ENCODE measurements around the gene PRKCA.
A peak's percentile ranks its signal among the peaks of the same experiment; 100 is the strongest.
"Not testable (repeated sequence)": the region's sequence is repeated elsewhere in the genome, so short reads cannot be mapped to it uniquely, and the experiment has no call there.

Gene PRKCA

DNA sequence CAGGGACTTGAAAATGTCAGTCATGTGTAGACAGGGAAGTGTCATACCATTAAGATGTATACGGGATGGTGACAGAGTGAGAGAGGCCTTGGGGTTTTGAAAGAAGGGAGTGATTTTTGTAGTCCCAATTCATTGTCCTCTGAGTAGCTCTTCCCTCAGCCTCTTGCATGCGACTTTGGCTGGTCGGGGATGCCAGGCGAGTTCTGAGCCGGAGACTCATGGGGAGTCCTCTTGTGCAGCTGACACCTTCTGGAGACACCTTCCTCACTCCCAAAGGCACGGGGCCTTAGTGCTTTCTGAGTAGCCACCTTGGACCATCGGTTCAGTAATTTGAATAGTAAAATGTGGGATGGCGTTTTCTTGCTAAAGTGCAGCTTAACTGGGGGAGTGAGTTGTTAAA, 144.7 kb downstream of the PRKCA start:
- no peaks in the 10 kb centered on the region for H3K36me3 ChIP-seq (ENCODE audit: insufficient read depth, low read length)
- H3K9ac ChIP-seq (ENCODE audit: low read depth, low read length): no peak overlapping the region
- no peaks in the 10 kb centered on the region for H3K27me3 ChIP-seq (ENCODE audit: insufficient read depth, low read length)
- no peak overlapping the region for H3K27ac ChIP-seq (ENCODE audit: low read depth, low read length)
- WGBS: 92% methylated on average over 8 of the region's 8 CpGs
- H3K4me1 ChIP-seq (ENCODE audit: insufficient read depth, low read length): peaks cover 28% of the 10 kb centered on the region
- H3K9me3 ChIP-seq (ENCODE audit: insufficient read depth, low read depth, low read length): no peaks in the 10 kb centered on the region
- H3K4me3 ChIP-seq (ENCODE audit: low read length): no peak overlapping the region

DNA sequence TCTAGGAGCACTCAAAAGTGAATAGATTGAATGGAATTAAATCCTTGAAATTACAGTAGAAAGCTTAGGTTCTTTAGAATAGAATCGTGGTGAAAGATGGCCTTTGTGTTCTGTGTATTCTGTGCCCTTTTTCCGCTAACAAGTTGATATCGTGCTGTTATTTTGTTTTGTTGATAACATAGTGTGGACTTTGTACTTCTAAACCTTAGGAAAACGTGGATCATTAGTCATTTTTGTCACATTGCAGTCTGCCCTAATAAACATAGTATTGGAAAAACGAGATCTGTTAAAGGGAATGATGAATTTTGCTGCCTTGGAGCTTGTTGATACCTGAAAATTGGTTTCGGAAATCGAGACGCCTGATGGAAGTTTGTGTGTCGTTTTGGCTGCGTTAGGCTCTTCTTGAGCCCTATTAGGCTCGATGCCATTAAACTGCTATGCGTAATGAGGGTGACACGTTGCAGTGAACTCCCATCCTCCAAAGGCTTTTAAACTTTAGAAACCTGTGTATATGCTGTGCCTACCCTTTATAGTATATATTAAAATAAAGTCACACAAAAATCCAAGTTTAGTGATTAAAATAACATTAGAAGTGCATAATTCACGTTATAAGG, 145.7 kb downstream of the PRKCA start:
- H3K27ac ChIP-seq (ENCODE audit: low read depth, low read length): no peak overlapping the region
- no peak overlapping the region for H3K4me3 ChIP-seq (ENCODE audit: low read length)
- H3K9me3 ChIP-seq (ENCODE audit: insufficient read depth, low read depth, low read length): no peaks in the 10 kb centered on the region
- 90% methylated on average over 14 of the region's 14 CpGs for WGBS
- H3K36me3 ChIP-seq (ENCODE audit: insufficient read depth, low read length): no peaks in the 10 kb centered on the region
- no peak overlapping the region for H3K9ac ChIP-seq (ENCODE audit: low read depth, low read length)
- no peaks in the 10 kb centered on the region for H3K27me3 ChIP-seq (ENCODE audit: insufficient read depth, low read length)
- peaks cover 28% of the 10 kb centered on the region for H3K4me1 ChIP-seq (ENCODE audit: insufficient read depth, low read length)

DNA sequence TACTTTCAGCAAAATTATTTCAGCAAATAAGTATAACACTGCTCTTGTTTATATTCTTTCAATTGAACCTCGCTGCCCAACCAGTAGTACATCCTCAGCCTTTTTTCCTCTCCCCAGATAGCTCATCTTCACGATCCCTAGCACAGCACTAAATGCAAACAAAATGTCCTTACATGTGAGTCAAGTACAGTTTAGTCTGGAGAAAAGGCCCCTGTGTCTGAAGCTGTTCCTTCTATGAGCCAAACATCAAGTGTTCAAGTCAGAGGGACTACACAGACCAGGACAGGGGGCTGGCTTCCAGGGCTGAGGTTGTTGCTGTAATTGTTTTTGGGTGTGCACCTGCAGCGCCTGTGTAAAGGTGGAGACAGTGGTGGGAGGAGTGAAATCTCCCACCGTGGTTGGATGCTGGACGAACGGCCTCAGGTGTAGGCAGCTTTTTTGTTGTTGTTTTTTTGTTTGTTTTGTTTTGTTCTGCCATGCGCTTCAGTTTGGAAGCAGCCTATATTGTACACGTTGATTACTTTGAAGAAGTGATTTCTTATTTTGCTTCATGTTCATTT, 147.1 kb downstream of the PRKCA start:
- WGBS: 60% methylated on average over 8 of the region's 8 CpGs
- Histone ChIP-seq H3K9me3 (ENCODE audit: insufficient read depth, low read depth, low read length) (no peaks in the 10 kb centered on the region), H3K9ac (ENCODE audit: low read depth, low read length) (no peak overlapping the region), H3K4me1 (ENCODE audit: insufficient read depth, low read length) (peaks cover 28% of the 10 kb centered on the region), H3K27ac (ENCODE audit: low read depth, low read length) (0 out of 2 replicates have a peak overlapping the region, but pooled peaks have one; percentile 16), H3K4me3 (ENCODE audit: low read length) (no peak overlapping the region), H3K36me3 (ENCODE audit: insufficient read depth, low read length) (no peaks in the 10 kb centered on the region), H3K27me3 (ENCODE audit: insufficient read depth, low read length) (no peaks in the 10 kb centered on the region)

DNA sequence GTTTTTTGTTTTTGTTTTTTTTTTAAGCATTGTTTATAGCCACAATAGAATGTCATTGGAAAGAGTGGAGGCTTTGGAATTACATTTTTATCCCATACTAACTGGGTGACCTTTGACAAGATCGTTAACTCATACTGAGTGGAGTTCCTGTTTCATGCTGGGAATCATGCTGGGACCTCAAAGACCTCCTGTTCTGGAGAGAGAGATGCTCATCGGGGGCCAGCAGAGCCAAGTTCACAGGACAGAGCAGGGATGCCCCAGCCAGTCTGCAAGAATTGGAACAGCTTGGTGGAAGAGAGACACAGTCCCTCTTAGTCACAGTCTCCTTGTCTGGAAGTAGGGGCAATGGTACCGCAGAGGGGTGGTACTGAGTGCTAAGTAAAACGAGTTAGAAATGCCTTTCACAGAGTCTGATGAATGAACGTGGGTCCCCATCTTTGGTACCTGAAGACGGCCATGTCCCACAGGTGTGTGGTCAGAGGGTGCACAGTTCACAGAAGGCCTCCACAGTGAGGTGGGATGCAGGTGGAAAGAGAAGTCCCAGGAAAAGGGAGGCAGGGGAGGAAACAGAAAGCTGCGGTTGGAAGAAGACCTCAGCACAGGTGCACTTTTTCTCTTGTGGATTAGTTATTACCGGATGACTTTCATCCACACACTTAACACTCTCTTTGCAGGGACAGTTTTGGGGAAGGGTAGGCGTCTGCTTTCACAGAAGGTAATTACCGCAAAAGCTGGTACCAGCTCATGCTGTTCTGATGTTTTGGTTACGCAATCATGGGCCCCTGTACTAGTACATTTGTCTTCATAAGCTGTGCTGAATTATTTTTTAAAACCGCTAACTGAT, 147.8 kb downstream of the PRKCA start:
- H3K4me3 ChIP-seq (ENCODE audit: low read length): no peak overlapping the region
- no peak overlapping the region for H3K27ac ChIP-seq (ENCODE audit: low read depth, low read length)
- H3K27me3 ChIP-seq (ENCODE audit: insufficient read depth, low read length): no peaks in the 10 kb centered on the region
- peaks cover 28% of the 10 kb centered on the region for H3K4me1 ChIP-seq (ENCODE audit: insufficient read depth, low read length)
- no peak overlapping the region for H3K9ac ChIP-seq (ENCODE audit: low read depth, low read length)
- H3K9me3 ChIP-seq (ENCODE audit: insufficient read depth, low read depth, low read length): no peaks in the 10 kb centered on the region
- WGBS: 71% methylated on average over 11 of the region's 12 CpGs
- H3K36me3 ChIP-seq (ENCODE audit: insufficient read depth, low read length): no peaks in the 10 kb centered on the region

DNA sequence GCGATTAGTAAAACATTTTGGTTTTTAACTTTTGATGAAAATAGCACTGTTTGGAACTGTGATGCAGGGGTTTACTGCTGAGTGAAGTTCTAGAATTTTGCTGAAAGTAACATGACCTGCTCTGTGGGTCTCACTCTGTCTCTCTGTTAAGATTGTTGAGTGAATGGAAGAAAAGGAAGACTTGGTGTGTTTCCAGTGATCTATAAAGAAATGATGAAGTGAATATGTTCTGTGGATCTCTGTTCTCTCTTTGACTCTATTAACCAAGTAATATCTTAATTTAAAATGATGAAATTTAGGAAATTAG, 148.4 kb downstream of the PRKCA start:
- Histone ChIP-seq H3K4me3 (ENCODE audit: low read length) (no peak overlapping the region), H3K9me3 (ENCODE audit: insufficient read depth, low read depth, low read length) (no peaks in the 10 kb centered on the region), H3K9ac (ENCODE audit: low read depth, low read length) (no peak overlapping the region), H3K4me1 (ENCODE audit: insufficient read depth, low read length) (peaks cover 28% of the 10 kb centered on the region), H3K27ac (ENCODE audit: low read depth, low read length) (no peak overlapping the region), H3K36me3 (ENCODE audit: insufficient read depth, low read length) (no peaks in the 10 kb centered on the region), H3K27me3 (ENCODE audit: insufficient read depth, low read length) (no peaks in the 10 kb centered on the region)
- WGBS: 96% methylated on average over 1 of the region's 1 CpG

DNA sequence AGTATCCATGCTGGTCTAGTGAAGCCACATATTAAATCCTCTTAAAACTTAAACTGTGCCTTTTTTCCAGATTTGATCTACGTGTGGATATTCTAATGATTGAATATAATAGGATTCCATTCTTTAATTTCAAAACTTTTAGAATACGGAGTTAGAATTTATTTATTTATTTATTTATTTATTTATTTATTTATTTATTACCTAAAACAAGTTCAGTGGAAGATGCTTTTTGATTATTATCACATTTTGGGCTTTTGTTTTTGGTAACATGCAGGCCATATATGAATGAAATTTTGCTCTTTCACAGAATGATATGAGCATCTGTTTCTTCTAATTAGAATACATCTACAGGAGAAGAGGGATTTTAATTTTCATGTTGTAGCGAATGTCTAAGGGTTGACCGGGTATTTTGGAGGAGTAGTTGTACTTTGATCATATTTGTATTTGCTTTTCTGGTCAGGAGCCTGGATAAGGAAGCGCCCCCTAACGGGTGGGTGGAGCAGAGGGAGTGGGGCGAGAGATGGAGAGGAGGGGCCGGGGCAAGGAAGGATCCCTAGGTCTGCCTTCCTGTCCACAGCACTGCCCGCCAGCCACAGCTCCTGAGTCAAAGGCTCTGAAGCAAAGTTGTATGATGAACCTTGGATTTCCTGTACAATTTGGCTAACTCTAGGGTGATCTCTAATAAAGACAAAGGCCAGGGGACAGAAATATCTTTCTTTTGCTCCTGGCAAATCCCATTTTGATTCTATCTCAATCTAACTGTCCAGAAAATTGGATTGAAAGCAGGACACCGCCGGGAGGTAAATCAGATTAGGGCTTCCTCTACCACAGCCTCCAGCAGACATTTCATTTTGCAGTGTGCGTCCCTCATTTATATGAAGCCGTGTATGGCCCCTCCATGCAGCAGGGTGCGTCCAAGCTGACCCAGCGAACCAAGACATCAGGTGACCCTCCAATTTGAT, 149.1 kb downstream of the PRKCA start:
- H3K27ac ChIP-seq (ENCODE audit: low read depth, low read length): no peak overlapping the region
- H3K36me3 ChIP-seq (ENCODE audit: insufficient read depth, low read length): no peaks in the 10 kb centered on the region
- 77% methylated on average over 13 of the region's 15 CpGs for WGBS
- no peak overlapping the region for H3K9ac ChIP-seq (ENCODE audit: low read depth, low read length)
- peaks cover 28% of the 10 kb centered on the region for H3K4me1 ChIP-seq (ENCODE audit: insufficient read depth, low read length)
- no peak overlapping the region for H3K4me3 ChIP-seq (ENCODE audit: low read length)
- no peaks in the 10 kb centered on the region for H3K9me3 ChIP-seq (ENCODE audit: insufficient read depth, low read depth, low read length)
- H3K27me3 ChIP-seq (ENCODE audit: insufficient read depth, low read length): no peaks in the 10 kb centered on the region

DNA sequence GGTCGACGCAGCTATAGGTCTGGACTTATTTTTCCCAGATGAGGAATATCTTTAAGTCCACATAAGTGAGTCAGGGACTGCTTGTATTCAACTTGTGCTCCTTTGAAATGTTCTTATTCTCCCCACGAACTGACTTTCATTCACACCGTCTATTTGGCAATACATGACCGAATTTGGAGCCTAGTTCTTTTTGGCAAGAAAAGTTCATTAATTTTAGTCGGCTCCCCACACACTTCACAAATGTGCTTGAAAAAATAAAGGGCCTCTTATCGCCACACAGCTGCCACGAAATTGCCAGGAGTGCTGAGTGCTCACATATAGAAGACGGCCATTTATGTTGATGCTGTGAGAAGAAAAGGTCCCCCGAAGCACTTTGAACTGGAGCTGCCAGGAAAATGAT, 152.6 kb downstream of the PRKCA start:
- WGBS: 93% methylated on average over 10 of the region's 10 CpGs
- no peak overlapping the region for H3K9ac ChIP-seq (ENCODE audit: low read depth, low read length)
- H3K9me3 ChIP-seq (ENCODE audit: insufficient read depth, low read depth, low read length): no peaks in the 10 kb centered on the region
- peaks cover 13% of the 10 kb centered on the region for H3K4me1 ChIP-seq (ENCODE audit: insufficient read depth, low read length)
- no peaks in the 10 kb centered on the region for H3K36me3 ChIP-seq (ENCODE audit: insufficient read depth, low read length)
- H3K27me3 ChIP-seq (ENCODE audit: insufficient read depth, low read length): no peaks in the 10 kb centered on the region
- H3K4me3 ChIP-seq (ENCODE audit: low read length): no peak overlapping the region
- H3K27ac ChIP-seq (ENCODE audit: low read depth, low read length): no peak overlapping the region

DNA sequence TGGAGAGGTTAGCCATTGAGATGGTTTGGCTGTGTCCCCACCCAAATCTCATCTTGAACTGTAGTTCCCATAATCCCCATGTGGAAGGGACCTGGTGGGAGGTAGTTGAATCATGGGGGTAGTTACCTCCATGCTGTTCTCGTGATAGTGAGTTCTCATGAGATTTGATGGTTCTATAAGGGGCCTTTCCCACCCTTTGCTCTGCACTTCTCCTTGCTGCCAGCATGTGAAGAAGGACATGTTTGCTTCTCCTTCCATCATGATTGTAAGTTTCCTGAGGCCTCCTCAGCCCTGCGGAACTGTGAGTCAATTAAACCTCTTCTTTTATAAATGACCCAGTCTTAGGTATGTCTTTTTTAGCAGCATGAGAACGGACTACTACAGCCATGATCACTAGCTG, 155.1 kb downstream of the PRKCA start:
- WGBS: 92% methylated on average over 3 of the region's 3 CpGs
- not testable (repeated sequence) for H3K36me3 ChIP-seq (ENCODE audit: insufficient read depth, low read length); H3K4me1 ChIP-seq (ENCODE audit: insufficient read depth, low read length); H3K9me3 ChIP-seq (ENCODE audit: insufficient read depth, low read depth, low read length); H3K27ac ChIP-seq (ENCODE audit: low read depth, low read length); H3K4me3 ChIP-seq (ENCODE audit: low read length); H3K9ac ChIP-seq (ENCODE audit: low read depth, low read length)
- peaks cover 12% of the 10 kb centered on the region; the same call in 1 of the 2 replicates for H3K27me3 ChIP-seq (ENCODE audit: insufficient read depth, low read length)

DNA sequence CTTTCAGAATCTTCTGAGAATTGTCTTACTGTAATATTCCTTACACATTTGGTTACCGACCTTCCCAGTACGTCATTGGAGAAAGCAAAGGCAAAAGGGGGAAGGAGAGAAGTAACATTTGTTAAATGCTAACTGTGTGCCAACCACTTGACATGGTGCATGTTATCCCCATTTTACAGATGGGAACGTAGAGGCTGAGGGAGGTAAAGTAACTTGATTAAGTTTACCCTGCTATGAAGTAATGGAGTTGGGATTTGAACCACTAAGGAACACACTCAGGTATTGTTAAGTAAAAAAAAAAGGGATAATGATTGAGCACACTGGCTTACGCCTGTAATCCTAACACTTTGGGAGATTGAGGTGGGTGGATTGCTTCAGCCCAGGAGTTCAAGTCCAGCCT, 156.4 kb downstream of the PRKCA start:
- no peaks in the 10 kb centered on the region for H3K9me3 ChIP-seq (ENCODE audit: insufficient read depth, low read depth, low read length)
- 92% methylated on average over 4 of the region's 4 CpGs for WGBS
- no peaks in the 10 kb centered on the region; the same call in 1 of the 2 replicates for H3K4me1 ChIP-seq (ENCODE audit: insufficient read depth, low read length)

DNA sequence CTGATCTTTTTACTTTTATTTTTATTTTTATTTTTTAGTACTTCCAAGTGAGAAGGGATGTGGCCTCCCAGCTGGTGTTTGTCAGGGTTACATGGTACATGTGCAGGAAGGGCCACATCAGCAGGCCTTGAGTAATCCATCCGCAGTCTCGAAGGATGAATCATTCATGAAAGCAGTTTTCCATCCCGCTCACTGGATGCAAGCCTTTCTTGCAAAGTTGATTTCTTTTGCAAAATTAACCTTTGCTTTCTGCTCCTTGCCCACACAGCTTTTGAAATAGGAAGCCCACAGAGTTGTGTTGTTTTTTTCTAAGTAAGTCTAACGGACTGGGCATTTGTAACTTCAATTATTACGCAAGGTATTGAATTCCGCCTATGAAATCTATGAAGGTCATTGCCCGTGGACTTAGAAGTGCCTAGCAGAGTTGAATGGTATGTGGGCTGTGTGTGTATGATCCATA, 157.4 kb downstream of the PRKCA start:
- Histone ChIP-seq H3K27ac (ENCODE audit: low read depth, low read length) (no peak overlapping the region), H3K4me3 (ENCODE audit: low read length) (no peak overlapping the region), H3K27me3 (ENCODE audit: insufficient read depth, low read length) (peaks cover 16% of the 10 kb centered on the region; the same call in 1 of the 2 replicates), H3K9ac (ENCODE audit: low read depth, low read length) (no peak overlapping the region), H3K9me3 (ENCODE audit: insufficient read depth, low read depth, low read length) (no peaks in the 10 kb centered on the region), H3K36me3 (ENCODE audit: insufficient read depth, low read length) (no peaks in the 10 kb centered on the region), H3K4me1 (ENCODE audit: insufficient read depth, low read length) (no peaks in the 10 kb centered on the region; the same call in 1 of the 2 replicates)
- WGBS: 90% methylated on average over 7 of the region's 7 CpGs

More for the DNA sequence above, 156.4 kb downstream of the PRKCA start:
- Histone ChIP-seq H3K36me3 (ENCODE audit: insufficient read depth, low read length) (no peaks in the 10 kb centered on the region), H3K27ac (ENCODE audit: low read depth, low read length) (no peak overlapping the region), H3K9ac (ENCODE audit: low read depth, low read length) (no peak overlapping the region), H3K4me3 (ENCODE audit: low read length) (no peak overlapping the region), H3K27me3 (ENCODE audit: insufficient read depth, low read length) (peaks cover 16% of the 10 kb centered on the region; the same call in 1 of the 2 replicates)
